Stimulated activated naive B cell treated with anti-CD40 and anti-IgM and Interleukin-4, amounts not matched to agents 10 μg/mL and 1 μg/mL and 100 μg/mL, for 72 hours (primary cell): ENCODE results near the gene MAN1C1.

Source experiments
- ATAC-seq, 2 donors: fragments of 150-1000 bp; cut with Tn5 transposase; replicated peaks; 2 replicates each; pipeline ENCODE4 v1.10.0; 2021; ENCODE audit warnings: moderate library complexity in 1 of 2
- DNase-seq: peaks from one replicate; pipeline ENCODE4 v3.0.0; 2021
- H3K27ac Mint-ChIP-seq: one replicate; pipeline ENCODE4 v1.8.0; 2022; ENCODE audit warnings: mild to moderate bottlenecking, mixed read lengths
- H3K27me3 Mint-ChIP-seq, 2 donors: one replicate each; pipeline ENCODE4 v1.8.0; 2022; ENCODE audit warnings: mixed read lengths in 2 of 2
- H3K36me3 Mint-ChIP-seq, 2 donors: one replicate each; pipeline ENCODE4 v1.8.0; 2022; ENCODE audit warnings: mixed read lengths in 2 of 2, mild to moderate bottlenecking in 1 of 2
- H3K4me1 Mint-ChIP-seq, 2 donors: one replicate each; pipeline ENCODE4 v1.8.0; 2022; ENCODE audit warnings: mixed read lengths in 2 of 2, mild to moderate bottlenecking in 1 of 2
- H3K4me3 Mint-ChIP-seq, 2 donors: one replicate each; pipeline ENCODE4 v1.8.0; 2022; ENCODE audit warnings: mild to moderate bottlenecking in 2 of 2, mixed read lengths in 2 of 2, moderate library complexity in 1 of 2
- H3K9me3 Mint-ChIP-seq, 2 donors: one replicate each; pipeline ENCODE4 v1.8.0; 2022; ENCODE audit warnings: mixed read lengths in 2 of 2, mild to moderate bottlenecking in 1 of 2

The MAN1C1 gene

DNA sequence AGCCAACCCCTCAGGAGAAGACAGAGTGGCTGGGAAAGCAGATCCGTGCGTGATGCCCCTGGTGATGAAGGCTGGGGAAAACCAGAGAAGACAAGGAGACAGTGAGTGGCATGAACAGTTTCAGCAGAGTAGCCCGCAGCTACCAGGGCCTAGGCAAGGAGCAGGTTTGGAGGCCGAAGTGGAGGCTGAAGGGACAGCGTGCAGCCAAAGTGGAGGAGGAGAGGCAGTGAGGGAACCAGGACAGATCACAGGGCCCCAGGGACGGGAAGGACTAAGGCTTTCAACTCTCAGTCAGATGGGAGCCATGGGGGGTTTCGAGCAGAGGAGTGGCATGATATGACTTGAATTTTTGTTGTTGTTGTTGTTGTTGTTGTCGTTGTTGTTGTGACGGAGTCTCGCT lies 123.5 kb downstream of the MAN1C1 start:
- no peaks in the 10 kb centered on the region for H3K9me3 Mint-ChIP-seq
- no peak for DNase-seq
- H3K36me3 Mint-ChIP-seq, result no peaks in the 10 kb centered on the region
- ATAC-seq, result no peak
- peaks cover 12 to 17% of the 10 kb centered on the region in 2 donors for H3K27me3 Mint-ChIP-seq
- no peaks in the 10 kb centered on the region for H3K4me1 Mint-ChIP-seq
- H3K4me3 Mint-ChIP-seq, result peak overlapping the region in 1 of 2 donors; percentile 11
- no peak overlapping the region for H3K27ac Mint-ChIP-seq

GRCh38 chr1:25742316-25742715 lies 125.7 kb downstream of the MAN1C1 start:
- no peaks in the 10 kb centered on the region for H3K4me1 Mint-ChIP-seq
- ATAC-seq, result no peak
- H3K27ac Mint-ChIP-seq, result no peak overlapping the region
- DNase-seq, result no peak
- H3K4me3 Mint-ChIP-seq, result no peak overlapping the region
- no peaks in the 10 kb centered on the region for H3K9me3 Mint-ChIP-seq
- no peaks in the 10 kb centered on the region for H3K36me3 Mint-ChIP-seq
- peaks cover 12% of the 10 kb centered on the region in 2 donors for H3K27me3 Mint-ChIP-seq

GRCh38 chr1:25743164-25744139 lies 126.9 kb downstream of the MAN1C1 start:
- ATAC-seq, result no peak
- DNase-seq, result no peak
- Mint-ChIP-seq H3K36me3 (no peaks in the 10 kb centered on the region), H3K9me3 (no peaks in the 10 kb centered on the region), H3K4me3 (no peak overlapping the region), H3K4me1 (no peaks in the 10 kb centered on the region), H3K27ac (no peak overlapping the region), H3K27me3 (peaks cover 7 to 12% of the 10 kb centered on the region in 2 donors)

DNA sequence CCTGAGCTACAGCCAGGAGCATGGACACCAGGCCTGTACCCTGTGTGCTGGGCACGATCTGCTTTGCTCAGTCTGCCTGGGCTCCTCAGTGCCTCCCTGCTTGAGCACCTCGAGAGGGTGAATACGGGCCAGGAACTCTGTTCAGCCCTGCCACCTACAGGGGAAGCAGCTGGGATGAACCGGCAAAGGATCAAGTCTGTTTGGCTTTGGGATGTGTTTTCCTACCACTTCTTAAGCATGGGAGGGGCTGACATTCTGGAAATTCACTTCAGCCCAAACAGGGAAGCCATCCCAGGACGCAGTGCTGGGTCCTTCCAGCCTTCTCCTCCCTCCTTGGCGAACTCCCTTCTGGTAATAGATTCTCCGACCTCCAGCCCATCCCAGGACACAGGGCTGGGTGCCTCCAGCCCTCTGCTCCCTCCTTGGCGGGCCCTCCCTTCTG lies 127.6 kb downstream of the MAN1C1 start:
- no peak overlapping the region for H3K27ac Mint-ChIP-seq
- H3K4me1 Mint-ChIP-seq, result no peaks in the 10 kb centered on the region
- no peak for DNase-seq
- H3K4me3 Mint-ChIP-seq, result no peak overlapping the region
- no peaks in the 10 kb centered on the region for H3K36me3 Mint-ChIP-seq
- ATAC-seq, result no peak
- peaks cover 7 to 12% of the 10 kb centered on the region in 2 donors for H3K27me3 Mint-ChIP-seq
- no peaks in the 10 kb centered on the region for H3K9me3 Mint-ChIP-seq

DNA sequence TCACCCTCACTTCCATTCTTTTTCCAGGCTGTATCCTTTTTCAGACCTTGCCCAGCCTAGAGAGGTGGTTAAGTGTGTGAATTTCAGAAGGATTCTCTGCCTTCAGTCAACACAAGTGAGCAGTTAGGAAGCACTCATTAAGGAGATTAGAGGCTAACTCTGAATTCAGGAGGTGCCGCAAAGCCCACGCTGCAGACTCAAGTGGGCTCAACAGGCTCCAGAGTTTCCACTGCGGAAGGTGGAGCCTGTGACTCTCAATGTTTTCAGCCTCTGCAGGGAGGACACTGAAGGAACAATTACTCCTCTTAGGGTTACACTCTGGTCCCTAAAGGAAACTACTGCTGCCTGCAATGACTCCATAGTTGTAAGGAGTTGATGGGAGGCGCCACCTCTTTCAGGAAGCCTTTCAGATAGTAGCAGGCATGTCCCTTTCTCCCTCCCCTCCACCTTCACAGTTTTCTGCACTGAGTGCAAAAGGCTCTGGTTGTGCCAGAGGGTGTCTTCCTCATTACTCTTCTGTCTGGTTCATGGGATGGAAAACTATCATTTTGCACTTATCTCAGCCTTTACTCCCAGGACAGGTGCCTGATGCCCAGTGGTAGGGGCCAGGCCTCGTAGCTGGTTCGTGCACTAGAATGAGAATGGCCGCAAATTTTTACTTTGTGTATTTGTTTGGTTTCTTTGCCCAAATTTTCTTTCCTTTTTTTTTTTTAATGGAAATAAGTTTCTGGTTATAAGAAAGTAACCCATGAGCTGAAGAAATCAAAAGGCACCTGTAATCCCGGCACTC lies 128.2 kb downstream of the MAN1C1 start:
- peaks cover 7 to 11% of the 10 kb centered on the region in 2 donors for H3K27me3 Mint-ChIP-seq
- H3K4me3 Mint-ChIP-seq, result no peak overlapping the region
- no peaks in the 10 kb centered on the region for H3K9me3 Mint-ChIP-seq
- no peaks in the 10 kb centered on the region for H3K4me1 Mint-ChIP-seq
- H3K36me3 Mint-ChIP-seq, result no peaks in the 10 kb centered on the region
- no peak overlapping the region for H3K27ac Mint-ChIP-seq
- DNase-seq (no peak), ATAC-seq (no peak)

- no peak for DNase-seq
- no peak for ATAC-seq
- Mint-ChIP-seq H3K4me3 (no peak overlapping the region), H3K36me3 (peaks cover 0 to 1% of the 10 kb centered on the region in 2 donors), H3K4me1 (no peaks in the 10 kb centered on the region), H3K9me3 (no peaks in the 10 kb centered on the region), H3K27ac (no peak overlapping the region), H3K27me3 (peaks cover 3 to 13% of the 10 kb centered on the region in 2 donors)
Measured at GRCh38 chr1:25746299-25747045, 129.9 kb downstream of the MAN1C1 start.

GRCh38 chr1:25747046-25747719 lies 130.6 kb downstream of the MAN1C1 start:
- Mint-ChIP-seq H3K27me3 (peaks cover 3 to 7% of the 10 kb centered on the region in 2 donors), H3K27ac (no peak overlapping the region), H3K4me3 (no peak overlapping the region), H3K36me3 (peaks cover 0 to 1% of the 10 kb centered on the region in 2 donors), H3K9me3 (no peaks in the 10 kb centered on the region), H3K4me1 (no peaks in the 10 kb centered on the region)
- ATAC-seq (no peak), DNase-seq (no peak)

GRCh38 chr1:25748531-25749205 lies 132.1 kb downstream of the MAN1C1 start:
- Mint-ChIP-seq H3K9me3 (no peaks in the 10 kb centered on the region), H3K4me1 (no peaks in the 10 kb centered on the region), H3K27ac (no peak overlapping the region), H3K4me3 (no peak overlapping the region), H3K27me3 (peaks cover 3 to 7% of the 10 kb centered on the region in 2 donors), H3K36me3 (peaks cover 0 to 1% of the 10 kb centered on the region in 2 donors)
- DNase-seq (no peak), ATAC-seq (no peak)

- H3K4me3 Mint-ChIP-seq, result no peak overlapping the region
- no peaks in the 10 kb centered on the region for H3K9me3 Mint-ChIP-seq
- no peak overlapping the region for H3K27ac Mint-ChIP-seq
- peaks cover 0 to 1% of the 10 kb centered on the region in 2 donors for H3K36me3 Mint-ChIP-seq
- ATAC-seq (no peak), DNase-seq (no peak)
- H3K4me1 Mint-ChIP-seq, result peaks cover 6 to 12% of the 10 kb centered on the region in 2 donors
- H3K27me3 Mint-ChIP-seq, result peaks cover 7% of the 10 kb centered on the region in 2 donors
Measured at GRCh38 chr1:25750923-25751605, 134.5 kb downstream of the MAN1C1 start.

- Mint-ChIP-seq H3K4me3 (no peak overlapping the region), H3K27me3 (peaks cover 16 to 20% of the 10 kb centered on the region in 2 donors), H3K27ac (no peak overlapping the region), H3K4me1 (peaks cover 9 to 17% of the 10 kb centered on the region in 2 donors), H3K36me3 (peaks cover 0 to 1% of the 10 kb centered on the region in 2 donors), H3K9me3 (no peaks in the 10 kb centered on the region)
- no peak for DNase-seq
- peak; percentile 71 to 80 for ATAC-seq
Measured at GRCh38 chr1:25754470-25755181, 138.0 kb downstream of the MAN1C1 start.

DNA sequence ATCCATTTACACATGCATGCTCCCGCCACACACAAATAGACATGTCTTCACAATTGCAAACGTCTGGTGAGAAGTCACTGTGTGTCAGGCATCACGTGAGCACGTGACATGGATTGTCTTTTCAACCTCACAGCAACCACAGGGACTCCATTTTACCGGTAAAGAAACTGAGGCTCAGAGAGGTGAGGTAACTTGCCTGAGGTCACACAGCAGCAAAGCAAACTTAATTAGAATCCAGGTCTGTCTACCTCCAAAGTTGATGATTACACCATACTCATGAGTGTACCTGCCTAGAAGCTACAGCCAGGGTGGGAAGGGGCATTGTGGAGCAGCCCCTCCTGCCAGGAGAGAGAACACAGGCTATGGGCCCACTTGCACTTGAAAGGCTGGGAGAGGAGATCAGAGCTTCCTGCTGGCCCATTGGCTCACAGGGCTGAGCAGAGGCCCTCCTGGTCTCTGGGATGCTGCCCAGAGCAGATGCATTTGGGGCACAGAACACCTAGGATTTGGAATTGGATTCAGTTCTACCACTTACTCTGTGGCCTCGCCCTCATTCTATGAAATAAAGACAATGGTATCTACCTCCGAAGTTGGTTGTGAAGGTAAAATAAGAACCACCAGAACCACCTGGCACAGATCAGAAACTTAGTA lies 139.0 kb downstream of the MAN1C1 start:
- no peak for DNase-seq
- H3K27me3 Mint-ChIP-seq, result peaks cover 16 to 20% of the 10 kb centered on the region in 2 donors

DNA sequence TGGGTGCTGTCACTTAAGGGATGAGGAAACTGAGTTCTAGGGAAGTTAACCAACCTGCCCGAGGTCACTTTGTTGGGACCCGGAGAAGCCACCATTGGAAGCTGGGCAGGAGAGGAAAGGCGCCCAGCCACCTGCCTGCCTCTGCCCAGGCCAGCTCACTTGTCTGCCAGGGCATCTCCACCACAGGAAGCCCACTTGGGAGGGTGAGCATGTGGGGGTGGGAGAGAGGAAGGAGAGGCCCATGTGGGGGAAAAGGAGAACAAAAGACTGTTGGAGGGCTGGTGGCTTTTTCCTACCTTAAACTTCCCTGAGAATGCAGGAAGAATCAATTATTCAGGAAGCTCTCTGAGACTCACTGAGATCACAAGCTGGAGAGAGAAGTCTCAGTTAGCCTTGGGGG lies 139.6 kb downstream of the MAN1C1 start:
- Mint-ChIP-seq H3K27ac (no peak overlapping the region), H3K36me3 (peaks cover 0 to under 1% of the 10 kb centered on the region in 2 donors), H3K4me1 (peaks cover 9 to 17% of the 10 kb centered on the region in 2 donors), H3K9me3 (no peaks in the 10 kb centered on the region), H3K27me3 (peaks cover 15 to 16% of the 10 kb centered on the region in 2 donors), H3K4me3 (no peak overlapping the region)
- ATAC-seq (no peak), DNase-seq (no peak)

More for the DNA sequence above, 139.0 kb downstream of the MAN1C1 start:
- H3K36me3 Mint-ChIP-seq, result peaks cover 0 to 1% of the 10 kb centered on the region in 2 donors
- no peak overlapping the region for H3K4me3 Mint-ChIP-seq
- no peak overlapping the region for H3K27ac Mint-ChIP-seq
- no peaks in the 10 kb centered on the region for H3K9me3 Mint-ChIP-seq
- peaks cover 9 to 17% of the 10 kb centered on the region in 2 donors for H3K4me1 Mint-ChIP-seq
- ATAC-seq, result no peak
